Upper lobe of left lung (tissue), 4 donors: Measurements from ENCODE around the gene UGT1A5.

Experiments
- EP300 ChIP-seq, 4 donors: sonication (generic); formaldehyde crosslinking; IDR thresholded peaks; one replicate each; pipeline ENCODE4 v1.5.1; 2017; ENCODE audit warnings: antibody characterized with exemption in 4 of 4, control low read depth in 2 of 4
- POLR2A ChIP-seq, 4 donors: fragments of 450-650 bp; IDR thresholded peaks; one replicate each; pipeline ENCODE4 v1.5.1; 2016 to 2017; ENCODE audit warnings: antibody characterized with exemption in 4 of 4, mild to moderate bottlenecking in 2 of 4
- POLR2AphosphoS5 ChIP-seq, 2 donors: sonication (generic); formaldehyde crosslinking; IDR thresholded peaks; one replicate each; pipeline ENCODE4 v1.5.1; 2017; ENCODE audit warnings: antibody characterized with exemption in 2 of 2
- TF ChIP-seq, protein P1 (sequence below), 6 experiments: fragments of 450-650 bp in 4 of 6; fragments of 200-600 bp in 2 of 6; sonication (generic) in 2 of 6; IDR thresholded peaks; one replicate each; pipeline ENCODE4 v1.5.1; 2016 to 2019; ENCODE audit warnings: antibody characterized with exemption in 6 of 6

DNA sequence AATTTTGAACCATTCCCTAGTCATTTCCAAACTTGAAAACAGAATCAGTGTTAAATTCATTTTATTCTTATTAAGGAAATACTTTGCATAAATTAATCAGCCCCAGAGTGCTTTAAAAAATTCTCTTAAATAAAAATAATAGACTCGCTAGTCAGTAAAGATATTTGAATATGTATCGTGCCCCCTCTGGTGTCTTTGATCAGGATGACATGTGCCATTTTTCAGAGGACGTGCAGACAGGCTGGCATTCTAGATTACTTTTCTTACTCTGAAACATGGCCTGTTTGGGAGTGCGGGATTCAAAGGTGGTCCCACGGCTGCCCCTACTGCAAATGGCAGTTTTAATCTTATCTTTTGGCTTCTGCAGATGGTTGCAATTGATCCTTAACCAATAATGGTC lies 59.9 kb downstream of the UGT1A5 start:
- TF ChIP-seq, protein P1, sequence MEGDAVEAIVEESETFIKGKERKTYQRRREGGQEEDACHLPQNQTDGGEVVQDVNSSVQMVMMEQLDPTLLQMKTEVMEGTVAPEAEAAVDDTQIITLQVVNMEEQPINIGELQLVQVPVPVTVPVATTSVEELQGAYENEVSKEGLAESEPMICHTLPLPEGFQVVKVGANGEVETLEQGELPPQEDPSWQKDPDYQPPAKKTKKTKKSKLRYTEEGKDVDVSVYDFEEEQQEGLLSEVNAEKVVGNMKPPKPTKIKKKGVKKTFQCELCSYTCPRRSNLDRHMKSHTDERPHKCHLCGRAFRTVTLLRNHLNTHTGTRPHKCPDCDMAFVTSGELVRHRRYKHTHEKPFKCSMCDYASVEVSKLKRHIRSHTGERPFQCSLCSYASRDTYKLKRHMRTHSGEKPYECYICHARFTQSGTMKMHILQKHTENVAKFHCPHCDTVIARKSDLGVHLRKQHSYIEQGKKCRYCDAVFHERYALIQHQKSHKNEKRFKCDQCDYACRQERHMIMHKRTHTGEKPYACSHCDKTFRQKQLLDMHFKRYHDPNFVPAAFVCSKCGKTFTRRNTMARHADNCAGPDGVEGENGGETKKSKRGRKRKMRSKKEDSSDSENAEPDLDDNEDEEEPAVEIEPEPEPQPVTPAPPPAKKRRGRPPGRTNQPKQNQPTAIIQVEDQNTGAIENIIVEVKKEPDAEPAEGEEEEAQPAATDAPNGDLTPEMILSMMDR (IDR thresholded peaks at IDR 0.05) = no peak
- TF ChIP-seq POLR2AphosphoS5 (IDR thresholded peaks at IDR 0.05) = no peak
- no peak for TF ChIP-seq EP300 (IDR thresholded peaks at IDR 0.05)
- TF ChIP-seq POLR2A (IDR thresholded peaks at IDR 0.05) = no peak
